ENCODE measurements around the gene TBX6.

- TF ChIP-seq CTCF (IDR thresholded peaks at IDR 0.05) (peak; percentile 9 to 68 (median 56)), POLR2A (IDR thresholded peaks at IDR 0.05) (no peak)
Measured at GRCh38 chr16:30112197-30113030, 20.7 kb upstream of the TBX6 start.

Data from heart left ventricle (tissue), 13 donors.